GM19328 (cell line): Measurements from ENCODE around the gene APBB2.
"Not testable (repeated sequence)": the region's sequence is repeated elsewhere in the genome, so short reads cannot be mapped to it uniquely, and the experiment has no call there.

Experiments used
- ATAC-seq: cut with Tn5 transposase; IDR thresholded peaks from one replicate; pipeline ENCODE4 v1.9.1; 2021; ENCODE audit warnings: mild to moderate bottlenecking, moderate library complexity; ENCODE audit not compliant: unreplicated experiment

The APBB2 gene

DNA sequence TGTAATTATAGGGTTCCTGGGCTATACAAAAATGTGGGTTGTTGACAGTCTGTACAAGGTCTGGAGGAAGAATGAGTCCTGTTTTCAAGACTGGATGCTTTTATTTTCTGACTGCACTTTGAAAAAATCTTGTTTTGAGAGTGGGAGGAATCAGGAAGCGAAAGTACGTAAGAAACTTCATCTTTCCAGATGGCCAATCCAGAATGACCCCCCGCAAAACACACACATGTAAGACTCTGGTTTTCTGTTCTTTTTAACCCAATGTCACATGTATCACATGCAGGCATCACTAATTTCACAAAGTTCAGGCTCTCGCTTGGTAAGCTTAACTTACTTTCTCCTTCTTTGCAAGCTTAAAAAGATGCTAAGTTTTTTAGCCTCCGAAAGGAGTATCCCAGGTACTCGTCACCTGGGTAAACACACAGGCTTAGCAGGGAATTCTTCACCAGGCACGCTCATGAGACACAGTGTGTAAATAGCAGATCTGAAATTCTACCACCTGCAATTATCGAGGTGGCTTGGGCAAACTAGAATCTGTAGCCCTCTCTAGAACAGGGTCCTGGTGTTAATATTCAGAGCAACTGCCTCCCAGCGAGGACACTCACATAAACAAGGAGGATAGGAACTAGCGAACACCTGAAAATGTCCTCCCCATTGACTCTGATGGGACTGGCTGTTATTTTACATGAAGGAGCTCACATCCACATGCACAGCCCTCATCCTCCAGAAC is 373.9 kb downstream of the APBB2 start:
- no peak for ATAC-seq

DNA sequence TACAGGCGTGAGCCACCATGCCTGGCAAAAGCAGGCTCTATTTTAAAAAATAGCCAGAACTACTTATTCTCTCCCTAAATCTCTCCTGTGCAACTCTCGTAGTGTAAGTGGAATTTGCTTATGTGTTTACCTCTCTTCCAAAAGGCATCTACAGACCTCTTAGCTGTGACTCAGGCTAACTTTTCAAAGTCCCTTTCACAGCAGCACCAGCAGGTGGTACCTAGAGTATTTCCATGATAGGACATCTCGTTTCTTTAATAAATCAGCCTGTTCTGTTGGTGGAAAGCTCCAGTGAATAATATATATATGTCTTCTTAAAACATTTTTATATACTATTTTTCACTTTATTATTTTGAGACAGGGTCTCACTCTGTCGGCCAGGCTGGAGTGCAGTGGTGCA is 375.6 kb downstream of the APBB2 start:
- ATAC-seq: no peak

DNA sequence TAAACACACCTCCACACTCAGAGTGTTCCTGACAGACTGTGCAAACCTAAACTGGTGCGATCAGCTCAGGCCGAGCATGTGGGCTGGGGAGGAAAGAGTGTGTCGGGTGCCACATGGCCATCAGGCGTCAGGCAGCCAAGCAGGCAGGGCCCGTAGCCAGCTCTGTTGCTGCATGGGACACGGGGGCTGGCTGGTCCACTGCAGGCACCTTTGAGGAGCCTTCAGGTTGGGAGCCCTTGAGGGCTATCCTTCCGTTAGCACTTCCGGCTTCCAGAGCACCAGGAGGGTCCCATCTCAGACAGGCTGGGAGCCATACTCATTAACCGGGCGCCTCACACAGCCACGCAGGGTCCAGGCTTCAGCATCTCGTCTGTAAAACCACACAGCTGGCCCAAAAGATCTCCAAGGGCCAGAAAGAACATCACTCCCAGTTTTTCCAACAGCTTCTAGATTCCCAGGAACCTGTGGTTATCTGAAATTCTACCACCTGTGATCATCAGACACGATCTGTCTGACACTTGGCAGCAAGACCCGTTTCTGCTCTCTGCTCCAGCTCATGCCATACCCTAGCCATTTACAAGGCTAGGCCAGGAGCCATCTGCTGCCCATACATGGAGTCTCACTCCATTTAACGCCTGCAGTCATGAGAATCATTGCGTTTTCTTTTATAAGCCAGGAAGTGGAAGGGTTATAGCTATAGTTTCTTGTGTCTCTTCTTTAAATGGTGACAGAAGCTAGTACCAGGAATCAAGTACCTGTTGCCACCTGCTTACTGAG is 377.1 kb downstream of the APBB2 start:
- ATAC-seq: no peak

DNA sequence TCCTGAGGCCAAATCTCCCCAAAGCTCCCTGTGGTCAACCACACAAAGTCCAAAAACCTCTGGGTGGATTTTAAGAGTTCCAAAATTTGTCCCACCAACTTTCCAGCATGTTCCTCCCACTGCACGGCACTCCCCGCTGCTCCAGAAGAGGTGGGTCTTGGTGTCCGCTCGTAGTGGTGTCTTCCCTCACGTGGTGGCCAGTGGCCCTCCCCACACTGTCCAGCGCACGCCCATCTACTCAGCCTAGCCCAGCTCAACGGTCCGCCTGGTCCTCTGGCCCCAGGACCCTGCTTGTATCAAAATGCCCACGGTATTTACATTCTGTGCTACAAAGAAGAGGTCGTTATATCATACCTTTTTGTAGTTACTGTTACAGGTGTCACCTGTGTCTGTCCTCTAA is 381.1 kb downstream of the APBB2 start:
- no peak for ATAC-seq

DNA sequence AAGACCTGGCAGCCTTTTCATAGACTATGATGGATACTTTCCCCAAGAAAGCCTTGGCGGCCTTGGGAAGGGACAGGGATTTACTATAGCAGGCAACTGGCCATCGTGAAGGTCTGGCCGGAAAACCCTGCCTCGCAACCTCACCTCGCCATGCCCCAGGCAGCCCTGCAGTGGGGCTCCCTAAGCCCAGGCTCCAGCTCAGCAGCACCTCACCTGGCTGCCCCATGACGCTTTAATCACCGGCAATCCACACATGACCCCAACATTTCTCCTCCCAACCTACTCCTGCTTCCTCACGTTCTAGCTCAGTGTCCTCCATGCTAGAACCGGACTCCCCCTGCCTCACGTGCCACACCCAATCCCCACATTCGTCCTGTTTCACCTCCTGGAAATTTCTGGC is 382.2 kb downstream of the APBB2 start:
- ATAC-seq: no peak

DNA sequence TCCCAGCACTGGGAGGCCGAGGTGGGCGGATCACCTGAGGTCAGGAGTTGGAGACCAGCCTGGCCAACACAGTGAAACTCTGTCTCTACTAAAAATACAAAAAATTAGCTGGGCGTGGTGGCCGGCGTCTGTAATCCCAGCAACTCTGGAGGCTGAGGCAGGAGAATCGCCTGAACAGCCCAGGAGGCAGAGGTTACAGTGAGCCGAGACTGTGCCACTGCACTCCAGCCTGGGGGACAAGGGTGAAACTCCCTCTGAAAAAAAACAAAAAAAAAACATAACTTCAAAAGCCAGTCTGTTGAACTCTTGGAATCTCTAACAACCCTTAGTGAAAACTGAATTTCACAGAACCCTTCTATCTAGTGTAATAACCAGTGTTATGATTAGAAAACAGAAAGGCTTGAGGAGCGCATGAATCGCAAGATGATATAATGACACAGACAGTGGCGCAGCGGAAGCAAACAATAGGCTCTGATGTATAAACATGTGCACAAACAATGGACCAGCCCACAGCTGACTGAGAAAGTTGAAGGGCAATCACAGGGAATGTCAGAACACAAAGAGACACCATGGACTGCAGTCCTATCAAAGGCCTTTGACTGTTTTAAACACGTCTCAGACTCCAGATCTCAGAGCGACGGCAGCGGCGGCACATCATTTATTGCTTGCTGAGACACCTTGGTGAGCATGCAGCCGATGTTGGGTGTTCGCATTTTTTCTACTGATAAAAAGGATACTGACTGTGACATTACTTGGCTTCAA is 383.0 kb downstream of the APBB2 start:
- no peak for ATAC-seq

DNA sequence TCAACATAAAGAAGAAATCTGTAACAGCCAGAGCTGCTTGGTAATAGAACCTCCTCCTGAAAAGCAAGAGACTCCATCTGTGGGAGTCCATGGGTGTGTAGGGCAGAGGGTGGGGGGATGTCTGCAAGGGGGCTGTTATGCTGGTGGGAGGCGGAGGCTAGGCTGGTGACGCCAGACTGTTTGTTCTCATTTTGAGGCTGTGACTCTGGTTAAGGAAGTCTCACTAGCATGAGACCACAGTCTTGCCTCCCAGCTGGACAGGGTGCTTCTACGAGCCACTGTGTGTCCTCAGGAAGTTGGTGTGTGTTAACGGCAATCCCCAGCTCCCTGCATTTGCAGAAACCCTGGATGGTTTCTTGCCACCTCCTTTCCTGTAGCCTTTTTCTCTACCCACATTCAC is 384.8 kb downstream of the APBB2 start:
- no peak for ATAC-seq

DNA sequence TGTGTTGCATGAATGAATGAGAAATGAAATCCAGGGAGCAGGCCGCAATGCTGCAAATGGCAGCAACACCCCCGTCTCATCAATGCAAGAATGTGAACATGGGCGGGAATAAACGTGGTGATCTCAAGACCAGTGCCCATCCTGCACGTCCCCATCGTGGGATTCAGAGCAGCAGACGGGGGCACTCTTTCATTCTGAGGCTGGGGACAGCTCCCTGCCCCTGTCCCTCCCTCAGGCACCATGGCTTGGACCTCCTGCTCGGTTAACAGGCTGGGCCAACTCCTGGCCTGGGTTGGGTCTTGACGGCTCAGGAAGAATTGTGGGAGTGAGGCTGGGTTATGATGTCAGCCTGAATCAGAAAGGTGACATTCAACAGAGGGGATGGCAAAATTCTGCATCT is 385.7 kb downstream of the APBB2 start:
- ATAC-seq: no peak

DNA sequence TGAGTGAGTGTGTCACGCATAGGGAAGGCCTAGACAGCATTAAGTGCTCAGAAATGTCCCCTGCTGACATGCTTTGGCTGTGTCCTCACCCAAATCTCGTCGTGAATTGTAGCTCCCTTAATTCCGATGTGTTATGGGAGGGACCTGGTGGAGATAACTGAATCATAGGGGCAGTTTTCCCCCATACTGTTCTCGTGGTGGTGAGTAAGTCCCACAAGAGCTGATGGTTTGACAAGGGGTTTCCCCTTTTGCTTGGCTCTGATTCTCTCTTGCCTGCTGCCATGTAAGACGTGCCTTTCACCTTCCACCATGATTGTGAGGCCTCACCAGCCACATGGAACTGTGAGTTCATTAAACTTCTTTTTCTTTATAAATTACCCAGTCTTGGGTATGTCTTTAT is 386.6 kb downstream of the APBB2 start:
- ATAC-seq: no peak

DNA sequence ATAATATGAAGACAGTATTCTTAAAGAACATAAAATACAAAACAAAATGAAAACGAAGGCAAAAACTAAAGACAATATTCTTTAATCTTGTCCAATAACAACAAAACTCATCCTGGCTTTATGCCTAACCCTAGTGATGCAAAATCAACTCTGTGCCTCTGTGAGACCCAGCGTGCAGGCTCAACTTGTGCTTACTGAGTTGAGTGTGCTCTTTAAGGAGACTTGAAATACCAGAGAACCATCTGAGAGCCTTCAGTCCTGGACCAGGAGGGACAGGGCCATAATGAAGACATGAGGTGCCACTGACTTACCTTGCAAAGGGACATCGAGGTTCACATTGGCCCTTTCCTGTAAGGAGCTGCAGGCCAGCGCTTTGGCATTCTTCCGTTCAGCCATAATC is 387.5 kb downstream of the APBB2 start:
- no peak for ATAC-seq

DNA sequence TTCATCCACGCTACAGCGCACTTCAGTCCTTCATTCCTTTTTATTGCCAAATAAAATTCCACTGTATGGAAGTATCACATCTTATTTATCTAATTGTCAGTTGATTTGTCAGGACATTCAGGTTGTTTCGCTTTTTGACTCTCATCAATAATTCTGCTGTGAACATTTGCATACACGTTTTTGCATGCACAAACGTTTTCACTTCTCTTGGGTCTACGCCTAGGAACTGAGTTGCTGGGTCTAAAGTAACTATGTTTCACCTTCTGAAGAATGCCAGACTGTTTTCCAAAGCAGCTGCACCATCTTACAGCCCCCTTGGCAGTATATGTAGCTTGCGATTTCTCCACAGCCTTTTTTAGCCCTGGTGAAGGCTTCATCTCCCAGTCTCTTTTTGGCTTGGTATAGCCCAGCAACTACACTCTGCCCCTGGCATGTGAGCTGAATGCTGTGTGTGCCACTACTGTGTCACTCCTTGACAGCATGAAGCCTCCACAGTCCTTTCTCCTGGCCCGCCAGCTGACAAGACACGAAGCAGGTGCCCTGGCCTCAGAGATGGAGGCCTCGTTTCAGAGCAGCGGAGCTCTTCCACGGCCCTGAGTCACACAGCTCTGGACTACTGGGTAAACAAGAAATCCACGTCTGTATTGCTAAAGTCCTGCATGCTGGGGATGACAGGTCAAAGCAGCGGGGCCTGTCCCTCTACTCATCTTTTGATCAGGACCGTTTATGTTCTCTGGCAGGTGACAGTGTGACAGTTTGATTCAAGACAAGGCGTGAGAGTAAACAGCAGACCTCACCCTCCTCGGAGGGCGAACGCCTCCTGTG is 389.1 kb downstream of the APBB2 start:
- ATAC-seq: no peak

DNA sequence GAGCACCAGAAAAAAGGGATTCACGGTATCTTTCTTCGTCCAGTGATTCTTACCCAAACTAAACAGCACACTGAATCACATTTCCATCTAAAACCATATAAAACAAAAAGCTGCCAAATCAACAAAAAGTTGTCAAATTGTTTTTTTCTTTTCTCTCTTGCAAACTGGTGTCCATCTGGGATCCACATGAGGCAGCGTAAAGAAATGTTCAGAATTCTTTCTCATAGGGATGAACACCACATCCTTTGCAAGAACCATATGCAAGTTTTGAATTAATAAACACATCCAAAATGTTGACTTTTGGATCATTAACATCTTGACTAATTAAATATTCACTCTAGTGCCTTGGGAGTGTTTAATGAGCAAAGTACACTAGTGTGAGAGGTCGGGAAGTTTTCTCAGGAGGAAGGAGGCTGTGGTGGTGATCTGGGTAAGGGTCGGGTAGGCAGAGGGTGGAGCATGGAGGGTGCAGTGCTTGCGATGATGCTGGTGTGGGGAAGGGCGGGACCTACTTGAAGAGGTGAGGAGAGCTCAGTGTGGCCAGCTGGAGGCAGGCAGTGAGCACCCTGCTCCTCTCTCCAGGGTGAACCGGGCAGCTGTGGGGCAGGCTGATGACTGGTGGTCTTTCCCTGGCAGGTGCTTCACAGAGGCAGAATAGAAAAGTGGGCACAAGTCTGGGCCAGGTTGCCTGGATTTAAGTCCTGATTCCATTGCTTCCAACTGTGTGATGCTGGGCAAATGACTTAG is 391.7 kb downstream of the APBB2 start:
- no peak for ATAC-seq

DNA sequence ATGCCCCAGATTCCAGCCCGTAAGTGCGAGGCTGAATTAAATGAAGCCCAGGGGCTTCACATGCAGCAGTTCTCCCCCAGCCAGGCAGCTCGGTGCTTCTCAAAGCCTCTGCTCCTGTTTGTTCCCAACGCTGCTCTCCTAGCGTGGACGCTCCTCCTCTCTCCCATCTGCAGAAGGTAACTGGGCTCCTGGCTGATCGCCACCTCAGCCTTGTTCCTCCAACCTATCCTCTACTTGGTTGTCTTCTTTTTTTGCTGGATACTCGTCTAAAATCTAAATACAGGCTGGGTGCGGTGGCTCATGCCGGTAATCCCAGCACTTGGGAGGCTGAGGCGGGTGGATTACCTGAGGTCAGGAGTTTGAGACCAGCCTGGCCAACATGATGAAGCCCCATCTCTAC is 394.2 kb downstream of the APBB2 start:
- ATAC-seq: no peak

DNA sequence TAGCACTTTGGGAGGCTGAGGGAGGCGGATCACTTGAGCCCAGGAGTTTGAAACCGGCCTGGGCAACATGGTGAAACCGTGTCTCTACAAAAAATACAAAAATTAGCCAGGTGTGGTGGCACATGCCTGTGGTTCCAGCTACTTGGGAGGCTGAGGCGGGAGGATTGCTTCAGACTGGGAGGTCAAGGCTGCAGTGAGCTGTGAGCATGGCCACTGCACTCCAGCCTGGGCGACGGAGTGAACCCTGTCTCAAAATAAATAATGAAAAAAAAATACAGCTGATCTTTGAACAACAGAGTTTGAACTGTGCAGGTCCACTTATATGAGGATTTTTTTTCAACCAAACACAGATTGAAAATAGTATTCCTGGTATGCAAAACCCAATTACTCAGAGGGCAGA is 397.2 kb downstream of the APBB2 start:
- ATAC-seq: not testable (repeated sequence)

DNA sequence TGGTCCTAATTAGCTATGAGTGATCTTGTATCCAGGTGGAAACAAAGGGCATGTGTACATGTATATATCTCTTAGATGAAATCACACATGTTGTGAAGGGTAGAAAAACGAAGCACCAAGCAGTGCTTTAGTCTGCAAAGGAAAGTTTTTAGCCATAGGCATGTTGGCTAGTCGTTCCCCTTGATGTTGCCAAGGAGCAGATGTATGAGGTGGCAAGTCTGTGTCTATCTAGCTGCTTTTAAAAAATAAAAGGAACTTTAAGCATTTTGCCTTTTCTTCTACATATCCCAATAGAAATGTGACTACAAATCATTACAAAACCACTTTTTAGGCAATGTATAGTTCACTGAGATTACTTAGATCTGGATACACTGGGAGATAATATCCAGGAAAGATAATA is 401.5 kb downstream of the APBB2 start:
- ATAC-seq: no peak

DNA sequence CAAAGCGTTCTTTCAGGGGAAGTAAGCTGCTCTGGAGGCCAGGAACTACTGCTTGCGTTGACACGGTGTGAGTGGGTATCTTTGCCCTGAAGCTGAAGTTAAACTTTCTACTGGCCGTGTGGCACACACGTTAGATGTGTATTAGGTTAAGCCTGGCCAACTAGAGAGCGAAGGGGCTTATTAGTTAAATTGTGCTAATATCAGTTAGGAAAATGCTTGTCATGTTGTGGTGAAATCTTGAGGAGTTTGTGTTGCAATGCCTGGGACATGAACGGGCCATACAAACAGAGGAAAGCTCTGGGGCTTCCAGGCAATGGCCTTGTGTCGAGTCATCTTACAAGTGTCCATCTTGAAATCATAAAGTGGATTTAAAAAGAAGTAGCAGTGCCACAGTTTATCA is 402.0 kb downstream of the APBB2 start:
- ATAC-seq: no peak

DNA sequence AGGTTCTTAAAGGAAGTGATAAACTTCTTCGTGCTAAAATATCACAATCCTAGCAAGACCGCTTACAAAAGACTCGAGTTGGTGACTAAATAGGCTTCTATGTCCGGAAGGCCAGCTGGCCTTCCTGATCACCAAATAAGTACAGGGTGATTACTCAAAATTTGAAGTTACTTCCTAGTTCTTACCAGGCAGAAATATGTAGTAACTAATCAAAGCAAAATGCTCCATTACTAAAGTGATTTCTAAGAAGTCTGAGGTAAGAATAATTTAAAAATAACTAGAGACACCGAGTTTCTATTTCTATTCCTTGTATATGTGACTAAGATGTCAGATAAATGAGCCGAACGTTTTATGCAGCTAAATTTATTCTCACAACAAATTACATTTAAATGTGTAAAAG is 402.4 kb downstream of the APBB2 start:
- no peak for ATAC-seq

DNA sequence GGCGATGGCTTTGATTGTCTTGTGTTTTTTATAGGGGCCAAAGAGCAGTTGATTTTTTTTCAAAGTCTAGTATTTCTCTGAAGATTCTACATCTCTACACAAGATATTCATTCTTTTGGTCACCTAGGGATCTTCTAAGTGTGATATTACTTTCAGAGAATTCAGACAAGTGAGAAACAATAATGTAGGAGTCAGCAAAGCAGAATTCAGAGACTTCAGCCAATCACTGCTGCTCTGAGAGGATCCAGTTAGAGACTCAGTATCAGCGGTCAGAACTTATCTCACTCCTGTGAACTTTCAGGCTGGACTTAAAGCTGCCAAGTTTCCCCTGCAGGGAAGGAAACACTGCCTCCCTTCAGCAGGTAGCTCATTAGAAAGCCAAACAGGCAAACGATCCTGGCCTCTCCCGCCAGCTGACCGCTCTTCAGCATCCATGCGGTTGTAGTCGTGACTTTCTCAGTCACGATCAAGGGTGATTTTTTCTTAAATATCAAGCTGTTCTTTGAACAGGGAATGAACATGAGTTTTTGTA is 405.4 kb downstream of the APBB2 start:
- no peak for ATAC-seq

DNA sequence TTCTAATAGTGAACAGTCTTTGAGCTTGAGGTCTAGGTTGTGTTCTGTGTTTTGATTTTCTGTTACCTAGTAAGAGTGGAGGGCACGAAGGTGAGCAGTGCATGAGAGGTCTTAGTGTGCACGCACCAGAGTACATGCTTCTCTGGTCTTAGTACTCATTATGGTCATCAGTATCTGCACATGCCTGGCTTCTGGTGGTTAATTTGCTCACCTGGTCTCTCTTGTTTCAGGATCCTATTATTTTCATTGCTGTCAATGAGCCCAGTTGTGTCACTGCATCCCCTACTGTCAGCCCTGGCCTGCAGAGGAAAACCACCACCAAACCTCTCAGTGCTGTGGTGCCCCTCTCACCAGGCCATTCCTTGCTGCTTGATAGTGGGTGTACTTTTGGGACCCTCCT is 409.7 kb downstream of the APBB2 start:
- ATAC-seq: no peak

DNA sequence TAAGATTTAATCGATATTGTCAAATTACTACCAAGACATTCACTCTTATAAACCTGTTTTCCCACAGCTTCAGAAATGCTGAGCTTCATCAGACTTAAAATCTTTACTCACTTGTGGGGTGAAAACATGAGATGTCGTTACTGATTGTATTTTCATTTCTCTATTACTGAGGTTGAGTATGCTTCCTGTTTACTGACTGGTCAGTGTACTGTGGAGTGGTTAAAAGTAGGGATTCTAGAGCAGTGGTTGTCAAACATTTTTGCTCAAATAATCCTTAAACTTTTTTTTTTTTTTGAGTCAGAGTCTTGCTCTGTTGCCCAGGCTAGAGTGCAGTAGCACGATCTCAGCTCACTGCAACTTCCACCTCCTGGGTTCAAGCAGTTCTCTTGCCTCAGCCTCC is 414.3 kb downstream of the APBB2 start:
- no peak for ATAC-seq
